ENCODE measurements around the gene FGF14.

DNA sequence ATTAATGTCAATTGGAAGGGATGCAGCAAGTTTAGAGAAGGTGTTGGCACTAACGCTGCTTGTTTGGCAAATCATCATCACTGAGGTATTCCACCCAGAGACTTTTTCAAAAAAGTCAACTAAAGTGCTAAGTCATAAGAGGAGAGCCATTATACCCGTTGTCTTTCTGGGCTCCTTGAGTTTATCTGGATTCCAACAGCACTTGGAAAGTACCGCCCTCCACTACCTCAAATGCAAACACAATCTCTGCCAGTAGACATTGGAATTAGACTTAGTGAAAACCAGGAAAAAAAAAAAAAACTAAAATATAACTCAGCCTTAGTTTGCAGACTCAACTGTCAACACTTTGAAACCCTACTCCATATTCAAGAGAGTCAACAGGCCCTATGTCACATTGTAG, 683.4 kb downstream of the FGF14 start:
- TF ChIP-seq, protein P1, sequence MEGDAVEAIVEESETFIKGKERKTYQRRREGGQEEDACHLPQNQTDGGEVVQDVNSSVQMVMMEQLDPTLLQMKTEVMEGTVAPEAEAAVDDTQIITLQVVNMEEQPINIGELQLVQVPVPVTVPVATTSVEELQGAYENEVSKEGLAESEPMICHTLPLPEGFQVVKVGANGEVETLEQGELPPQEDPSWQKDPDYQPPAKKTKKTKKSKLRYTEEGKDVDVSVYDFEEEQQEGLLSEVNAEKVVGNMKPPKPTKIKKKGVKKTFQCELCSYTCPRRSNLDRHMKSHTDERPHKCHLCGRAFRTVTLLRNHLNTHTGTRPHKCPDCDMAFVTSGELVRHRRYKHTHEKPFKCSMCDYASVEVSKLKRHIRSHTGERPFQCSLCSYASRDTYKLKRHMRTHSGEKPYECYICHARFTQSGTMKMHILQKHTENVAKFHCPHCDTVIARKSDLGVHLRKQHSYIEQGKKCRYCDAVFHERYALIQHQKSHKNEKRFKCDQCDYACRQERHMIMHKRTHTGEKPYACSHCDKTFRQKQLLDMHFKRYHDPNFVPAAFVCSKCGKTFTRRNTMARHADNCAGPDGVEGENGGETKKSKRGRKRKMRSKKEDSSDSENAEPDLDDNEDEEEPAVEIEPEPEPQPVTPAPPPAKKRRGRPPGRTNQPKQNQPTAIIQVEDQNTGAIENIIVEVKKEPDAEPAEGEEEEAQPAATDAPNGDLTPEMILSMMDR (IDR thresholded peaks at IDR 0.05): no peak
- no peak for TF ChIP-seq POLR2A (IDR thresholded peaks at IDR 0.05)
